Suprapubic skin (tissue), 3 donors: ENCODE results near the gene CCDC88C.
A peak's percentile ranks its signal among the peaks of the same experiment; 100 is the strongest.

Experiments
- CTCF ChIP-seq, 2 donors: fragments of 200-600 bp in 1 of 2; fragments of 450-650 bp in 1 of 2; sonication (generic) in 1 of 2; IDR thresholded peaks; one replicate each; pipeline ENCODE4 v1.5.1; 2016 to 2019; ENCODE audit warnings: antibody characterized with exemption in 2 of 2, mild to moderate bottlenecking in 1 of 2, moderate library complexity in 1 of 2
- EP300 ChIP-seq: sonication (generic); formaldehyde crosslinking; IDR thresholded peaks from one replicate; pipeline ENCODE4 v1.6.1; 2017; ENCODE audit warnings: antibody characterized with exemption

DNA sequence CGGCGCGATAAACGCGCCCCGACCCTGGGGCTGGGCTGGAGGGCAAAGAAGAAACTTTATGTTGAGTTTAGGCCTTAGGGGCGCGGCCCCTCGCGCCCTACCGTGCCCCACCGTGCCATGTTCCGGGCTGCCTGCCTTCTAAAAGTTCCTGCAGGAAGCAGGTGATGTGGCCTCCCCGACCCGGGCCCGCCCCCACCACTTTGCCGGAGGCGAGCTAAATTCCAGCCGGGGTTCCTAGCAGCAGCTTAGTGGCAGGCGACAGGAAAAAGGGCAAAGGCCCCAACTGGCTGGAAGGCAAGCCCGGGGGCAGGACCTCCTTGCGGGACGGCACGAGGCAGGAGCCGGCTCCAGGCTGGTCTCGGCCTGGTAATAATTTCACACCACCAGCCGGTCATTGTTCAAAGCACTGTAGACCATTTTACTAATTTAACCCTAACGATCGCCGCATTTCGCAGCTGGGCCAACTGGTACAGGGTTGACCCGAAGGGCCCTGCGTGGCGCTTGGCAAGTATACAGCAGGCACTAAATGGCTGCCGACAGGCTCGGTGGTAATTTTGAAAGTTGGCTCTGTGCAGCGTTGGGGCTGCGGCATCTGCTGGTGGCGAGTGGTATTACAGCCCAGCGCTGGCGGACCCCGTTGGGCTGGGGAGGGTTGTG is 895 bp upstream of the CCDC88C start:
- TF ChIP-seq EP300 (no peak), CTCF (IDR thresholded peaks at IDR 0.05) (peak; percentile 95 to 98)
